ENCODE measurements around the gene P2RX6. TPM values are rescaled to one million over a fixed set of nuclear protein-coding genes. Genes with fewer than 3 reads are reported as not detected.

Gene P2RX6
- total and polyA plus RNA-seq, 9 of the 15 experiments (the other 6 are each of a cell fraction or from before 2014, with no cell fraction given): 0.01 to 3.9 (median 1.5) TPM; not detected in 1

GRCh38 chr22:21025763-21026755 lies 11.1 kb downstream of the P2RX6 start (continued):
- peak; percentile 72; the same call in 1 of the 2 replicates for TF ChIP-seq ZNF133 (CRISPR knock-in tag; IDR thresholded peaks at IDR 0.05)
- TF ChIP-seq CBFA2T3 (IDR thresholded peaks at IDR 0.05): no peak
- no peak for TF ChIP-seq PCBP1 (IDR thresholded peaks at IDR 0.05; ENCODE audit: low read depth, low read length, poor library complexity, severe bottlenecking)
- TF ChIP-seq MTF1 (CRISPR knock-in tag; IDR thresholded peaks at IDR 0.05; ENCODE audit: borderline replicate concordance): peak; percentile 78; the same call in 1 of the 2 replicates
- no peak for TF ChIP-seq CHD2 (IDR thresholded peaks at IDR 0.05; ENCODE audit: low read depth, low read length)
- TF ChIP-seq, protein P1, sequence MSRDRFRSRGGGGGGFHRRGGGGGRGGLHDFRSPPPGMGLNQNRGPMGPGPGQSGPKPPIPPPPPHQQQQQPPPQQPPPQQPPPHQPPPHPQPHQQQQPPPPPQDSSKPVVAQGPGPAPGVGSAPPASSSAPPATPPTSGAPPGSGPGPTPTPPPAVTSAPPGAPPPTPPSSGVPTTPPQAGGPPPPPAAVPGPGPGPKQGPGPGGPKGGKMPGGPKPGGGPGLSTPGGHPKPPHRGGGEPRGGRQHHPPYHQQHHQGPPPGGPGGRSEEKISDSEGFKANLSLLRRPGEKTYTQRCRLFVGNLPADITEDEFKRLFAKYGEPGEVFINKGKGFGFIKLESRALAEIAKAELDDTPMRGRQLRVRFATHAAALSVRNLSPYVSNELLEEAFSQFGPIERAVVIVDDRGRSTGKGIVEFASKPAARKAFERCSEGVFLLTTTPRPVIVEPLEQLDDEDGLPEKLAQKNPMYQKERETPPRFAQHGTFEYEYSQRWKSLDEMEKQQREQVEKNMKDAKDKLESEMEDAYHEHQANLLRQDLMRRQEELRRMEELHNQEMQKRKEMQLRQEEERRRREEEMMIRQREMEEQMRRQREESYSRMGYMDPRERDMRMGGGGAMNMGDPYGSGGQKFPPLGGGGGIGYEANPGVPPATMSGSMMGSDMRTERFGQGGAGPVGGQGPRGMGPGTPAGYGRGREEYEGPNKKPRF (IDR thresholded peaks at IDR 0.05; ENCODE audit: low read depth, low read length): no peak
- no peak for TF ChIP-seq KDM1A (IDR thresholded peaks at IDR 0.05)
- TF ChIP-seq SMARCE1 (IDR thresholded peaks at IDR 0.05): no peak
- TF ChIP-seq RBM15 (IDR thresholded peaks at IDR 0.05; ENCODE audit: insufficient read depth, low read length): no peak
- TF ChIP-seq BRD4 (IDR thresholded peaks at IDR 0.05): no peak
- TF ChIP-seq ZNF584 (CRISPR knock-in tag; IDR thresholded peaks at IDR 0.05; ENCODE audit: low read depth): no peak
- TF ChIP-seq TOE1 (IDR thresholded peaks at IDR 0.05; ENCODE audit: borderline replicate concordance): no peak
- TF ChIP-seq TOE1 (CRISPR knock-in tag; IDR thresholded peaks at IDR 0.05; ENCODE audit: borderline replicate concordance, low read depth): 0 out of 2 replicates have a peak, but pooled peaks have one; percentile 40
- no peak for TF ChIP-seq HNRNPK (IDR thresholded peaks at IDR 0.05; ENCODE audit: low read depth, low read length, poor library complexity, severe bottlenecking)
- no peak for TF ChIP-seq SRSF3 (IDR thresholded peaks at IDR 0.05; ENCODE audit: insufficient read depth, low read length)
- no peak for TF ChIP-seq PHF21A (IDR thresholded peaks at IDR 0.05; ENCODE audit: borderline replicate concordance, low read depth)
- peak; percentile 69; the same call in 1 of the 2 replicates for TF ChIP-seq ZNF583 (CRISPR knock-in tag; IDR thresholded peaks at IDR 0.05)
- no peak for TF ChIP-seq MEF2D (tag; conservative IDR thresholded peaks at IDR 0.05; ENCODE audit: low read depth)
- TF ChIP-seq, protein P2, sequence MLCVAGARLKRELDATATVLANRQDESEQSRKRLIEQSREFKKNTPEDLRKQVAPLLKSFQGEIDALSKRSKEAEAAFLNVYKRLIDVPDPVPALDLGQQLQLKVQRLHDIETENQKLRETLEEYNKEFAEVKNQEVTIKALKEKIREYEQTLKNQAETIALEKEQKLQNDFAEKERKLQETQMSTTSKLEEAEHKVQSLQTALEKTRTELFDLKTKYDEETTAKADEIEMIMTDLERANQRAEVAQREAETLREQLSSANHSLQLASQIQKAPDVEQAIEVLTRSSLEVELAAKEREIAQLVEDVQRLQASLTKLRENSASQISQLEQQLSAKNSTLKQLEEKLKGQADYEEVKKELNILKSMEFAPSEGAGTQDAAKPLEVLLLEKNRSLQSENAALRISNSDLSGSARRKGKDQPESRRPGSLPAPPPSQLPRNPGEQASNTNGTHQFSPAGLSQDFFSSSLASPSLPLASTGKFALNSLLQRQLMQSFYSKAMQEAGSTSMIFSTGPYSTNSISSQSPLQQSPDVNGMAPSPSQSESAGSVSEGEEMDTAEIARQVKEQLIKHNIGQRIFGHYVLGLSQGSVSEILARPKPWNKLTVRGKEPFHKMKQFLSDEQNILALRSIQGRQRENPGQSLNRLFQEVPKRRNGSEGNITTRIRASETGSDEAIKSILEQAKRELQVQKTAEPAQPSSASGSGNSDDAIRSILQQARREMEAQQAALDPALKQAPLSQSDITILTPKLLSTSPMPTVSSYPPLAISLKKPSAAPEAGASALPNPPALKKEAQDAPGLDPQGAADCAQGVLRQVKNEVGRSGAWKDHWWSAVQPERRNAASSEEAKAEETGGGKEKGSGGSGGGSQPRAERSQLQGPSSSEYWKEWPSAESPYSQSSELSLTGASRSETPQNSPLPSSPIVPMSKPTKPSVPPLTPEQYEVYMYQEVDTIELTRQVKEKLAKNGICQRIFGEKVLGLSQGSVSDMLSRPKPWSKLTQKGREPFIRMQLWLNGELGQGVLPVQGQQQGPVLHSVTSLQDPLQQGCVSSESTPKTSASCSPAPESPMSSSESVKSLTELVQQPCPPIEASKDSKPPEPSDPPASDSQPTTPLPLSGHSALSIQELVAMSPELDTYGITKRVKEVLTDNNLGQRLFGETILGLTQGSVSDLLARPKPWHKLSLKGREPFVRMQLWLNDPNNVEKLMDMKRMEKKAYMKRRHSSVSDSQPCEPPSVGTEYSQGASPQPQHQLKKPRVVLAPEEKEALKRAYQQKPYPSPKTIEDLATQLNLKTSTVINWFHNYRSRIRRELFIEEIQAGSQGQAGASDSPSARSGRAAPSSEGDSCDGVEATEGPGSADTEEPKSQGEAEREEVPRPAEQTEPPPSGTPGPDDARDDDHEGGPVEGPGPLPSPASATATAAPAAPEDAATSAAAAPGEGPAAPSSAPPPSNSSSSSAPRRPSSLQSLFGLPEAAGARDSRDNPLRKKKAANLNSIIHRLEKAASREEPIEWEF (CRISPR knock-in tag; IDR thresholded peaks at IDR 0.05): no peak
- no peak for TF ChIP-seq TCF3 (CRISPR knock-in tag; IDR thresholded peaks at IDR 0.05)
- TF ChIP-seq ZC3H11A (IDR thresholded peaks at IDR 0.05; ENCODE audit: low read depth, low read length): no peak

Measured in K562 (cell line).